ENCODE results near the gene KRTAP23-1.

- no peak for TF ChIP-seq CTCF (IDR thresholded peaks at IDR 0.05; ENCODE audit: insufficient read depth, low read length, poor library complexity, severe bottlenecking)
- TF ChIP-seq EZH2phosphoT487 (conservative IDR thresholded peaks at IDR 0.05; ENCODE audit: low read length): no peak
These were observed 32.7 kb downstream of the KRTAP23-1 start for GRCh38 chr21:30315701-30316100.

Measured in SU-DHL-6 (cell line).